BJ (cell line): ENCODE results near the gene ART5. TPM values are rescaled to one million over a fixed set of nuclear protein-coding genes. Genes with fewer than 3 reads are reported as not detected.

Source experiments
- CTCF ChIA-PET: fragments of 350-600 bp; formaldehyde crosslinking; extraction: SDS; loops from one replicate; lab custom pipeline; 2021; ENCODE audit warnings: antibody characterized with exemption, inconsistent platforms; lab: Yijun Ruan, JAX
- POLR2A ChIA-PET: fragments of 300-600 bp; sonication (Branson Sonifier 250); formaldehyde crosslinking; extraction: SDS; loops from one replicate; lab custom pipeline; 2021; ENCODE audit warnings: antibody characterized with exemption; lab: Charles Lee
- DNase-seq: peaks from one replicate; pipeline ENCODE4 v3.0.0-alpha.2; 2011; ENCODE audit warnings: low read depth
- H3K27me3 ChIP-seq: 2 replicates; pipeline ENCODE4 v1.6.0; 2011; ENCODE audit warnings: low read length; ENCODE audit not compliant: control insufficient read depth, insufficient read depth
- H3K36me3 ChIP-seq: 2 replicates; pipeline ENCODE4 v1.5.1; 2011; ENCODE audit warnings: low read length; ENCODE audit not compliant: control insufficient read depth, insufficient read depth
- H3K4me3 ChIP-seq: 2 replicates; pipeline ENCODE4 v1.5.1; 2011; ENCODE audit warnings: low read depth, mild to moderate bottlenecking, control low read depth, low read length
- polyA plus RNA-seq: library from polyadenylated mRNA; depleted of rRNA; stranded (reverse); fragments of >200 nt; gene quantifications from 2 replicates; pipeline ENCODE4 v1.2.3, GENCODE V29; 2011
- TF ChIP-seq, protein P1 (sequence below): IDR thresholded peaks from 2 replicates; pipeline ENCODE4 v1.5.1; 2011; ENCODE audit warnings: low read depth, mild to moderate bottlenecking, control low read depth, inconsistent platforms, low read length, moderate library complexity; ENCODE audit not compliant: insufficient read depth

Gene ART5
- polyA plus RNA-seq, 1 experiment = 0.38 TPM

- no peak overlapping the region for H3K4me3 ChIP-seq
- DNase-seq = no peak
- TF ChIP-seq, protein P1, sequence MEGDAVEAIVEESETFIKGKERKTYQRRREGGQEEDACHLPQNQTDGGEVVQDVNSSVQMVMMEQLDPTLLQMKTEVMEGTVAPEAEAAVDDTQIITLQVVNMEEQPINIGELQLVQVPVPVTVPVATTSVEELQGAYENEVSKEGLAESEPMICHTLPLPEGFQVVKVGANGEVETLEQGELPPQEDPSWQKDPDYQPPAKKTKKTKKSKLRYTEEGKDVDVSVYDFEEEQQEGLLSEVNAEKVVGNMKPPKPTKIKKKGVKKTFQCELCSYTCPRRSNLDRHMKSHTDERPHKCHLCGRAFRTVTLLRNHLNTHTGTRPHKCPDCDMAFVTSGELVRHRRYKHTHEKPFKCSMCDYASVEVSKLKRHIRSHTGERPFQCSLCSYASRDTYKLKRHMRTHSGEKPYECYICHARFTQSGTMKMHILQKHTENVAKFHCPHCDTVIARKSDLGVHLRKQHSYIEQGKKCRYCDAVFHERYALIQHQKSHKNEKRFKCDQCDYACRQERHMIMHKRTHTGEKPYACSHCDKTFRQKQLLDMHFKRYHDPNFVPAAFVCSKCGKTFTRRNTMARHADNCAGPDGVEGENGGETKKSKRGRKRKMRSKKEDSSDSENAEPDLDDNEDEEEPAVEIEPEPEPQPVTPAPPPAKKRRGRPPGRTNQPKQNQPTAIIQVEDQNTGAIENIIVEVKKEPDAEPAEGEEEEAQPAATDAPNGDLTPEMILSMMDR = no peak
- H3K36me3 ChIP-seq = peaks cover 34% of the 10 kb centered on the region
- POLR2A ChIA-PET = no interaction called here
- CTCF ChIA-PET = no interaction called here
- H3K27me3 ChIP-seq = no peaks in the 10 kb centered on the region
Observed at GRCh38 chr11:3669742-3670183, 28.0 kb upstream of the ART5 start.

DNA sequence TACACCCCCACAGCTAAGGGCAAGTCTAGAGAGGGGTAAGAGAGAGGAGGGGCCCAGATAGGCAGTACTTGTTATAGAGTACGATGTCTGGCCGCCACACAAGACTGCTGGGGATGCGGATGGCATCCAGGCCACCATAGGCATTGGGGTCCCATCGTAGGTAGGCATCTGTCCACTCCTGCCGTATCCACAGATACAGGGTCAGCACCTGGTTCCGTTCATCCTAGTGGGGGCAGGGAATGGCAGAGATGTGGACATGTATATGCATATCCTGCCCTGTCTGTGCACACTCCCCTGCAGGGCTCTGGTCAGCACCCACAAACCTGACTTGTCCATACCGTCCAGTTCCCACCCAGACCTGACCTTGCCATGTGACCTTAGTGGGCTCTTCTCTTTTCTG lies 27.3 kb upstream of the ART5 start:
- no peak for DNase-seq
- peaks cover 32% of the 10 kb centered on the region for H3K36me3 ChIP-seq
- no peak overlapping the region for H3K4me3 ChIP-seq
- H3K27me3 ChIP-seq = no peaks in the 10 kb centered on the region
- POLR2A ChIA-PET = no interaction called here
- TF ChIP-seq, protein P1 = no peak
- CTCF ChIA-PET = interaction anchor here (0.7 kb wide), 1 partner anchor 14 kb away, joined by 3 read pairs; no protein-coding TSS in a partner anchor

DNA sequence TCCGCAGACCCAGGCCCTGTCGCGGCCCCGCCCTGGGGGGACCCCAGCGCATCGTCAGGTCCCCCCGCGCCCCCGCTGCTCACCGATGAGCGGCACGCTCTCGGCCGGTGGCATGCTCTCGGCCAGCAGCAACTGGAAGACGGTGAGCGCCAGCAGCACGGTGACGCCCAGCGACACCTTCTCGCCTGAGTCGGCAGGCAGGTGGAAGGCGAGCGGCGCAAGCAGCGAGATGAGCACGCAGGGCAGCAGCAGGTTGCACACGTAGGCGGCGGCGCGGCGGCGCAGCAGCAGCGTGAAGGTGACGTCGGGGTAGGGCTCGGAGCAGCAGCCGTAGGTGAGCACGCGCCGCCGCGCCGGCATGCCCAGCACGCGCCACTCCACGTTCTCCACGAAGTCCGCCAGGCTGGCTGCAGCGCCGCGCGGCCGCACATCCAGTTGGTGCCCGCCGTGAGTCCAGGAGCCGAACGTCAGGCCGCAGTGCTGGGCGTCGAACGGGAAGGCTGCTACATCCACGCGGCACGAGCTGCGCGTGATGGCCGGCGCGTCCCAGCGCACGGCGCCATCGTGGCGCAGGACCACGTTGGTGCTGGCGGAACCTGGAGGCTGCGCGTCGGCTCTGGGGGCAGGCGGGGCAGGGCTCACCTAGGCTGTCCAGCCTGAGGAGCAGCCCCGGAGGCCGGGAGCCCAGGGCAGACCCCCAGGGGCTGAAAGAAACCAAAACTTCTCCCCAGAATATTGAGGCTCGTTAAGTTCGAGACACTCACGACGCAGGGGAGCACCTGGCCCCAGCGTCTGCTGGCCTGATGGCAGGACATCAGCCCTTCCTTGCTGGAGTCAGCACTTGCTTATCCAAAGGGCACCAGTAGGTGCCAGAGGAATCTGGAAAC lies 25.6 kb upstream of the ART5 start:
- no peak overlapping the region for H3K4me3 ChIP-seq
- H3K27me3 ChIP-seq = no peaks in the 10 kb centered on the region
- POLR2A ChIA-PET = no interaction called here
- TF ChIP-seq, protein P1 = no peak
- DNase-seq = no peak
- peaks cover 29% of the 10 kb centered on the region for H3K36me3 ChIP-seq
- CTCF ChIA-PET = no interaction called here

DNA sequence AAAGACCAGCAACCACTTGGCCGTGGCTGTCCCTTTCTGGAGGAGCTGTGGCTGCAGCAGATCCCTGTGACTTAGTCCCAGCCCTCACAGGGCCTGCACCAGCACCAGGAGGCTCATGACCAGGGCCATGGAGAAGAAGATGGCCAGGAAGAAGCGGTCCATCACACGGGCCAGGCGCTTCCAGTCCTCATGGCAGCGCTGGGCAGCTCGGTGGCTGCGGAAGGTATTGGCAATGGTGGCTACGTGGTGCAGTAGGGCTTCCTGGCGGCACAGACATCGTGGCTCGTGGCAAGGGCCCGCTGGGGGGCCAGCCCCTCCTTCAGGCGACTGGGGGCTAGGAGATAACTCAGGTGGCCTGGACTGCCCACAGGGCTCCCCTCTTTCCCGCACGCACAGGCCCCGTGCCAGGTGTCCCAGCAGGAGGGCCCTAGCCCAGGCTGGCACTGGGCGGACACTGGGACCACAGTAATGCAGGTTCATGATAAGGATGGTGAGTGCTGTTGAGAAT lies 24.3 kb upstream of the ART5 start:
- no peak overlapping the region for H3K4me3 ChIP-seq
- POLR2A ChIA-PET = no interaction called here
- H3K27me3 ChIP-seq = no peaks in the 10 kb centered on the region
- TF ChIP-seq, protein P1 = no peak
- CTCF ChIA-PET = interaction anchor here (1.4 kb wide), 1 partner anchor 9 kb away, joined by 3 read pairs; no protein-coding TSS in a partner anchor
- no peak for DNase-seq
- peaks cover 25% of the 10 kb centered on the region for H3K36me3 ChIP-seq

DNA sequence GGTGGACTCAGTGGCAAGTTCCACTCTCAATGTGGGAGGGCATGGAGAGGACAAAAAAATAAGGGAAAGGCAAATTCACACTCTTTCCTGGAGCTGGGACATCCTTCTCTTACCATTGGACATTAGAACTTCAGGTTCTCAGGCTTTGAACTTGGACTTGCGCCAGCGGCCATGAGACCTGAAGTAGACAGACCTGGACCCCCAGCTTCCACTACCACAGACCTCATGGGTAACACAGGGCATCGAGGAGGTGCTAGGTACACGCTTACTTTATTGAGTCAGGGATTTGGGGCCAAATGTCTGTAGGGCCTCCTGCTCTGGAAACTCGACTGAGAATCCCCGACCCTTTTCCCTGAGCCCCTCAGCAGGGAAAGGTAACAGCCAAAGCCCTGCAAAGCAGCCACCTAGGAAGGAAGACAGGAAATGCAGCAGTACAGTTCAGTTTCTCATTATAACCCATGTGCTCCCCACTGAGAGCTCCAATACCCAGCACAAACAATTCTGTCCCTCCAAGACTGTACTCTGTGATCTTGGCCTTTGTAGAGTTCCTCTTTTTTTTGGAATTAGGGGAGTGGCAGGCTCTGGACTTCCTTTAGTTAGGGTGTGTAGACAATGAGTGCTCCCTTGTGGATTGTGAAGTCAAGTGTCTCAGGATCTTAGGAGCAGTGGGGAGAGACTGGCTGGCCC lies 23.7 kb upstream of the ART5 start:
- TF ChIP-seq, protein P1 = no peak
- no peaks in the 10 kb centered on the region for H3K27me3 ChIP-seq
- H3K36me3 ChIP-seq = peaks cover 25% of the 10 kb centered on the region
- H3K4me3 ChIP-seq = no peak overlapping the region
- DNase-seq = no peak
- CTCF ChIA-PET = interaction anchor here (1.4 kb wide), 1 partner anchor 8 kb away, joined by 3 read pairs; no protein-coding TSS in a partner anchor
- POLR2A ChIA-PET = no interaction called here
